ENCODE data around the gene C1orf116.

C1orf116 gene

GRCh38 chr1:207070811-207071210 lies 38.3 kb upstream of the C1orf116 start:
- no peak for TF ChIP-seq JUND (IDR thresholded peaks at IDR 0.05; ENCODE audit: low read depth)
- in situ Hi-C loops (cut with HindIII; ENCODE audit: low pct_unique_long_range_greater_than_20kb, low sequenced_read_pairs) = no loop called here
- no peak for DNase-seq (ENCODE audit: low read depth in 1 of 2, low spot score in 1 of 2)

- no peak for DNase-seq (ENCODE audit: low read depth in 1 of 2, low spot score in 1 of 2)
- in situ Hi-C loops (cut with HindIII; ENCODE audit: low pct_unique_long_range_greater_than_20kb, low sequenced_read_pairs) = no loop called here
- TF ChIP-seq JUND (IDR thresholded peaks at IDR 0.05; ENCODE audit: low read depth) = no peak
These were observed 37.4 kb upstream of the C1orf116 start for GRCh38 chr1:207069858-207070506.

- in situ Hi-C loops (cut with HindIII; ENCODE audit: low pct_unique_long_range_greater_than_20kb, low sequenced_read_pairs) = no loop called here
- no peak for TF ChIP-seq JUND (IDR thresholded peaks at IDR 0.05; ENCODE audit: low read depth)
- no peak for DNase-seq (ENCODE audit: low read depth in 1 of 2, low spot score in 1 of 2)
These were observed 36.5 kb upstream of the C1orf116 start for GRCh38 chr1:207069061-207069460.

- in situ Hi-C loops (cut with HindIII; ENCODE audit: low pct_unique_long_range_greater_than_20kb, low sequenced_read_pairs) = no loop called here
- no peak for TF ChIP-seq JUND (IDR thresholded peaks at IDR 0.05; ENCODE audit: low read depth)
- DNase-seq (ENCODE audit: low read depth in 1 of 2, low spot score in 1 of 2) = no peak
These were observed 35.1 kb upstream of the C1orf116 start for GRCh38 chr1:207067665-207068064.

GRCh38 chr1:207067185-207067584 lies 34.6 kb upstream of the C1orf116 start:
- no peak for DNase-seq (ENCODE audit: low read depth in 1 of 2, low spot score in 1 of 2)
- no peak for TF ChIP-seq JUND (IDR thresholded peaks at IDR 0.05; ENCODE audit: low read depth)
- in situ Hi-C loops (cut with HindIII; ENCODE audit: low pct_unique_long_range_greater_than_20kb, low sequenced_read_pairs) = no loop called here

- DNase-seq (ENCODE audit: low read depth in 1 of 2, low spot score in 1 of 2) = no peak
- in situ Hi-C loops (cut with HindIII; ENCODE audit: low pct_unique_long_range_greater_than_20kb, low sequenced_read_pairs) = no loop called here
- no peak for TF ChIP-seq JUND (IDR thresholded peaks at IDR 0.05; ENCODE audit: low read depth)
These were observed 32.0 kb upstream of the C1orf116 start for GRCh38 chr1:207064561-207064960.

- TF ChIP-seq JUND (IDR thresholded peaks at IDR 0.05; ENCODE audit: low read depth) = no peak
- in situ Hi-C loops (cut with HindIII; ENCODE audit: low pct_unique_long_range_greater_than_20kb, low sequenced_read_pairs) = no loop called here
- DNase-seq (ENCODE audit: low read depth in 1 of 2, low spot score in 1 of 2) = no peak
These were observed 30.5 kb upstream of the C1orf116 start for GRCh38 chr1:207063014-207063413.

- DNase-seq (ENCODE audit: low read depth in 1 of 2, low spot score in 1 of 2) = no peak
- TF ChIP-seq JUND (IDR thresholded peaks at IDR 0.05; ENCODE audit: low read depth) = no peak
- in situ Hi-C loops (cut with HindIII; ENCODE audit: low pct_unique_long_range_greater_than_20kb, low sequenced_read_pairs) = no loop called here
These were observed 29.5 kb upstream of the C1orf116 start for GRCh38 chr1:207062058-207062457.

- no peak for DNase-seq (ENCODE audit: low read depth in 1 of 2, low spot score in 1 of 2)
- in situ Hi-C loops (cut with HindIII; ENCODE audit: low pct_unique_long_range_greater_than_20kb, low sequenced_read_pairs) = no loop called here
- TF ChIP-seq JUND (IDR thresholded peaks at IDR 0.05; ENCODE audit: low read depth) = no peak
These were observed 28.0 kb upstream of the C1orf116 start for GRCh38 chr1:207060596-207060995.

GRCh38 chr1:207059881-207060280 lies 27.3 kb upstream of the C1orf116 start:
- no peak for TF ChIP-seq JUND (IDR thresholded peaks at IDR 0.05; ENCODE audit: low read depth)
- no peak for DNase-seq (ENCODE audit: low read depth in 1 of 2, low spot score in 1 of 2)
- in situ Hi-C loops (cut with HindIII; ENCODE audit: low pct_unique_long_range_greater_than_20kb, low sequenced_read_pairs) = no loop called here

GRCh38 chr1:207058878-207059867 lies 26.6 kb upstream of the C1orf116 start:
- in situ Hi-C loops (cut with HindIII; ENCODE audit: low pct_unique_long_range_greater_than_20kb, low sequenced_read_pairs) = no loop called here

GRCh38 chr1:207058252-207058651 lies 25.7 kb upstream of the C1orf116 start:
- DNase-seq (ENCODE audit: low read depth in 1 of 2, low spot score in 1 of 2) = no peak
- in situ Hi-C loops (cut with HindIII; ENCODE audit: low pct_unique_long_range_greater_than_20kb, low sequenced_read_pairs) = no loop called here
- TF ChIP-seq JUND (IDR thresholded peaks at IDR 0.05; ENCODE audit: low read depth) = no peak

More at GRCh38 chr1:207058878-207059867, 26.6 kb upstream of the C1orf116 start:
- TF ChIP-seq JUND (IDR thresholded peaks at IDR 0.05; ENCODE audit: low read depth) = no peak
- no peak for DNase-seq (ENCODE audit: low read depth in 1 of 2, low spot score in 1 of 2)

GRCh38 chr1:207056673-207057072 lies 24.1 kb upstream of the C1orf116 start:
- in situ Hi-C loops (cut with HindIII; ENCODE audit: low pct_unique_long_range_greater_than_20kb, low sequenced_read_pairs) = no loop called here
- no peak for TF ChIP-seq JUND (IDR thresholded peaks at IDR 0.05; ENCODE audit: low read depth)
- no peak for DNase-seq (ENCODE audit: low read depth in 1 of 2, low spot score in 1 of 2)

Data from T47D (cell line).